GDM1 (cell line): ENCODE results near the gene TMEM131.
"Not testable (repeated sequence)": the region's sequence is repeated elsewhere in the genome, so short reads cannot be mapped to it uniquely, and the experiment has no call there.

Experiments used
- DNase-seq: peaks from one replicate; lab custom pipeline; 2025; lab: John Stamatoyannopoulos, UW

The TMEM131 gene

GRCh38 chr2:97953853-97954252 is 41.9 kb downstream of the TMEM131 start:
- DNase-seq, result no peak

- DNase-seq, result no peak
These were observed 43.4 kb downstream of the TMEM131 start for GRCh38 chr2:97952357-97952756.

- DNase-seq, result no peak
These were observed 44.5 kb downstream of the TMEM131 start for GRCh38 chr2:97951155-97951680.

- no peak for DNase-seq
These were observed 45.2 kb downstream of the TMEM131 start for GRCh38 chr2:97950329-97951154.

- no peak for DNase-seq
These were observed 46.8 kb downstream of the TMEM131 start for GRCh38 chr2:97948926-97949325.

- no peak for DNase-seq
These were observed 50.0 kb downstream of the TMEM131 start for GRCh38 chr2:97945791-97946190.

GRCh38 chr2:97936881-97937280 is 58.9 kb downstream of the TMEM131 start:
- DNase-seq, result no peak

GRCh38 chr2:97936199-97936598 is 59.5 kb downstream of the TMEM131 start:
- DNase-seq, result no peak

GRCh38 chr2:97935719-97936161 is 60.0 kb downstream of the TMEM131 start:
- no peak for DNase-seq

GRCh38 chr2:97932975-97933662 is 62.6 kb downstream of the TMEM131 start:
- no peak for DNase-seq

GRCh38 chr2:97931858-97932225 is 63.9 kb downstream of the TMEM131 start:
- no peak for DNase-seq

- DNase-seq, result no peak
These were observed 64.5 kb downstream of the TMEM131 start for GRCh38 chr2:97931118-97931857.

- DNase-seq, result no peak
These were observed 67.2 kb downstream of the TMEM131 start for GRCh38 chr2:97928591-97928990.

- no peak for DNase-seq
These were observed 68.8 kb downstream of the TMEM131 start for GRCh38 chr2:97926946-97927345.

- no peak for DNase-seq
These were observed 71.6 kb downstream of the TMEM131 start for GRCh38 chr2:97924194-97924593.

- no peak for DNase-seq
These were observed 75.9 kb downstream of the TMEM131 start for GRCh38 chr2:97919858-97920257.

GRCh38 chr2:97918818-97919217 is 76.9 kb downstream of the TMEM131 start:
- DNase-seq, result no peak

GRCh38 chr2:97917668-97918067 is 78.1 kb downstream of the TMEM131 start:
- DNase-seq, result not testable (repeated sequence)

GRCh38 chr2:97914691-97915213 is 81.0 kb downstream of the TMEM131 start:
- DNase-seq, result no peak

- DNase-seq, result no peak
These were observed 81.9 kb downstream of the TMEM131 start for GRCh38 chr2:97913846-97914245.

GRCh38 chr2:97911922-97912575 is 83.7 kb downstream of the TMEM131 start:
- DNase-seq, result no peak
